ENCODE data around the gene TMEM129.

Gene TMEM129

DNA sequence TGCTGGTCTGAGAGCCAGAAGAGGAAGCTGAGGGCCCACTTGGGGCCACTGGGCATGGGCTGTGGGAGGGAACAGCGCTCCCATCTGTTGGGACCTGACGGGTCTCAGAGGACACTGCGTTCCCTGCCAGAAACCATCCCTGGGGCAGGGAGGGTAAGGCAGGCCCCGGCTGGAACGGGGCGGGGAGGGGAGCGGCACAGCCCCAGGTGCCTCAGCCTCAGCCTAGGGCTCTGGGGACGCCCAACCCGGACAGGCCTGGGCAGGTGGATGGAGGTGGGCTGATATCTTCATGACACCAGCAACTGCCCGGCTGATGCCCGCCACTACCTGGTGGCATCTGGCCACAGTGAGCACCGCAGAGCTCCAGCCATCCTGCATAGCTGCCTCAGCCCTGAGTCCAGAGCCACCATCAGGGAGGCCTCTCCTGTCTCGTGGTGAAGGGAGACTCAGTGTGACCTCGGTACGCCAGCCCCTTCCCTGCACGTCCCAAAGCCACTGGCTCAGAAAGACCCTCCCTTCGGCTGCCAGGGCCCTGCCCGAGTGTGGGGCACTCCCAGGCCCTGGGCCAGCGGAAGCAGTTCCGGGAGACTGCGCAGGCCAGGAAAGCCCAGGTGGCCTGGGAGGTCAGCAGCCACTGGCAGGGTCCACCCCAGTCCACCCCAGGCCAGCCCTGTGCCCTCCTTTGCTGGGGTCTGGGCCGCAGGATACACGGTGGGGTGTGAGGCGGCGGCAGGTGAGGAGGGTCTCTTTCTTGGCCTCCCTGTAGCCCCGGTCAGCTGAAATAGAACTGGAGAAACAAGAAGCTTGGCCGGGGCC lies 37.4 kb upstream of the TMEM129 start:
- Histone ChIP-seq H3K36me3 (ENCODE audit: control insufficient read depth in 5 of 5, insufficient read depth in 5 of 5, low read length in 5 of 5) (no peaks in the 10 kb centered on the region), H3K4me1 (ENCODE audit: control insufficient read depth in 5 of 5, insufficient read depth in 5 of 5, low read length in 5 of 5) (peaks cover 0 to 11% (median 4%) of the 10 kb centered on the region in 5 donors), H3K9ac (ENCODE audit: low read length in 5 of 5) (no peak overlapping the region), H3K9me3 (ENCODE audit: control insufficient read depth in 5 of 5, low read length in 5 of 5) (no peaks in the 10 kb centered on the region), H3K27me3 (ENCODE audit: control insufficient read depth in 5 of 5, insufficient read depth in 4 of 5, low read length in 5 of 5) (peaks cover 0 to 6% (median 2%) of the 10 kb centered on the region in 5 donors), H3K27ac (ENCODE audit: low read depth, low read length) (no peak overlapping the region), H3K4me3 (ENCODE audit: low read depth in 1 of 5, low read length in 5 of 5) (no peak overlapping the region)

DNA sequence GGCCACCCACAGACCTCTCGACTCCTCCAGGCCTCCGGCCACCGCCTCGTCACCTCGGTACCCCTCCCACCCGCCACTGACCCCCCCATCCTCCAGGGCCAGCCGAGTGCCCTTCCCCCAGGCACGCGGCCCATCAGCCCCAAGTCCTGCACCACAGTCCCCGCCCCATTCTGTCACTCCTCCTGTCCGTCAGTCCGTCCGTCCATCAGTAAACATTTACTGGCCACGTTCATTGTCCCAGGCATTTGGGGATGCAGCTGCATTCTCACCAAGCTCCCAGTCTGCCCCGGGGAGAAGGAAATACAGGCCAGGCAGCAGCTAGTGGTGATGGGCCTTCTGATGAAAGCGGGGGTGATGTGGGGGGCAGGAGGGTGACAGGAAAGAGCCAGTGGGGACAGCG lies 36.7 kb upstream of the TMEM129 start:
- no peak overlapping the region for H3K9ac ChIP-seq (ENCODE audit: low read length in 5 of 5)
- no peak overlapping the region for H3K4me3 ChIP-seq (ENCODE audit: low read depth in 1 of 5, low read length in 5 of 5)
- peaks cover 0 to 6% (median 2%) of the 10 kb centered on the region in 5 donors for H3K27me3 ChIP-seq (ENCODE audit: control insufficient read depth in 5 of 5, insufficient read depth in 4 of 5, low read length in 5 of 5)
- no peak overlapping the region for H3K27ac ChIP-seq (ENCODE audit: low read depth, low read length)
- no peaks in the 10 kb centered on the region for H3K9me3 ChIP-seq (ENCODE audit: control insufficient read depth in 5 of 5, low read length in 5 of 5)
- H3K36me3 ChIP-seq (ENCODE audit: control insufficient read depth in 5 of 5, insufficient read depth in 5 of 5, low read length in 5 of 5): no peaks in the 10 kb centered on the region
- peaks cover 0 to 7% (median 0%) of the 10 kb centered on the region in 5 donors for H3K4me1 ChIP-seq (ENCODE audit: control insufficient read depth in 5 of 5, insufficient read depth in 5 of 5, low read length in 5 of 5)

GRCh38 chr4:1756893-1757779 lies 36.0 kb upstream of the TMEM129 start:
- Histone ChIP-seq H3K27me3 (ENCODE audit: control insufficient read depth in 5 of 5, insufficient read depth in 4 of 5, low read length in 5 of 5) (peaks cover 0 to 5% (median under 1%) of the 10 kb centered on the region in 5 donors), H3K27ac (ENCODE audit: low read depth, low read length) (no peak overlapping the region), H3K4me3 (ENCODE audit: low read depth in 1 of 5, low read length in 5 of 5) (no peak overlapping the region), H3K36me3 (ENCODE audit: control insufficient read depth in 5 of 5, insufficient read depth in 5 of 5, low read length in 5 of 5) (no peaks in the 10 kb centered on the region), H3K9me3 (ENCODE audit: control insufficient read depth in 5 of 5, low read length in 5 of 5) (no peaks in the 10 kb centered on the region), H3K9ac (ENCODE audit: low read length in 5 of 5) (no peak overlapping the region), H3K4me1 (ENCODE audit: control insufficient read depth in 5 of 5, insufficient read depth in 5 of 5, low read length in 5 of 5) (peaks cover 0 to 14% (median 3%) of the 10 kb centered on the region in 5 donors)

DNA sequence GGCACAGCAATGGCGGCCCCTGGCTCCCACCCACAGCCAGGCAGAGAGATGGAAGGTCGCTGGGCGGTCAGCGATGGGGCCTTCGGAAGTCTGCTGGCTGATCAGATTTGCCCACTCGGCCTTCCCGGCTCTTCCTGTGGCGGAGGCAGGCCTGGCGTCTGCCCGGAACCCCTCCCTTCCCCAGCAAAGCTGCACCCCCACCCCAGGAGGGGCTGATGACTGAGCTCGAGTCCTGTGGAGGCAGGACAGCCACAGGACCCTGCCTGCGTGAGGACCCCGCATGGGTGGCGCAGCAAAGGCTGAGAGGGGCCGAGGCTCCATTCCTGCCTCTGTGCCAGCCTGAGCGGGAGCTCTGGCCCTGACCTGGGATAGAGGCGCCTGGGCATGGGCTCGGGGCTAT lies 35.0 kb upstream of the TMEM129 start:
- H3K4me1 ChIP-seq (ENCODE audit: control insufficient read depth in 5 of 5, insufficient read depth in 5 of 5, low read length in 5 of 5): peaks cover 0 to 16% (median 3%) of the 10 kb centered on the region in 5 donors
- H3K27me3 ChIP-seq (ENCODE audit: control insufficient read depth in 5 of 5, insufficient read depth in 4 of 5, low read length in 5 of 5): peaks cover 0 to 10% (median 0%) of the 10 kb centered on the region in 5 donors
- H3K9me3 ChIP-seq (ENCODE audit: control insufficient read depth in 5 of 5, low read length in 5 of 5): no peaks in the 10 kb centered on the region
- H3K9ac ChIP-seq (ENCODE audit: low read length in 5 of 5): no peak overlapping the region
- H3K4me3 ChIP-seq (ENCODE audit: low read depth in 1 of 5, low read length in 5 of 5): no peak overlapping the region
- no peaks in the 10 kb centered on the region for H3K36me3 ChIP-seq (ENCODE audit: control insufficient read depth in 5 of 5, insufficient read depth in 5 of 5, low read length in 5 of 5)
- H3K27ac ChIP-seq (ENCODE audit: low read depth, low read length): no peak overlapping the region

DNA sequence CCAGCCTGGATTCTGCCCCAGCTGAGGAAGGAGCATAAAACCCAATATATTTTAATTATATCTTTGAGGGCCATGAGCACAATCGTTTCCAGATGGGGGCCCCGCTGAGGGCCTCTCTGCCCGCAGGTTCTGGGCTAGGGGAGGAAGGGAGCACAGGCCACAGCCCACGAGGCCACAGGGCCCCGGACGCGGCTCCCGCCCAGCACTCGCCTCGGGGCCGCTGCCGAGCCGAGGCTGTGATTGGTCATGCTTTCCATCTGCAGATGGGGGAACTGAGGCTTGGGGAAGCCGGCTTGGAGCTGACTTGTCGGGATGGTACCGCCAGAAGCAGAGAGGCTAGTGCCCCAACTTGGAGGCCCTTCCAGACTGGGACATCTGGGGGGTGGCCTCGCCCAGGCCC lies 34.2 kb upstream of the TMEM129 start:
- H3K36me3 ChIP-seq (ENCODE audit: control insufficient read depth in 5 of 5, insufficient read depth in 5 of 5, low read length in 5 of 5): no peaks in the 10 kb centered on the region
- peaks cover 0 to 15% (median 3%) of the 10 kb centered on the region in 5 donors for H3K4me1 ChIP-seq (ENCODE audit: control insufficient read depth in 5 of 5, insufficient read depth in 5 of 5, low read length in 5 of 5)
- no peak overlapping the region for H3K4me3 ChIP-seq (ENCODE audit: low read depth in 1 of 5, low read length in 5 of 5)
- peaks cover 0 to 13% (median 0%) of the 10 kb centered on the region in 5 donors for H3K27me3 ChIP-seq (ENCODE audit: control insufficient read depth in 5 of 5, insufficient read depth in 4 of 5, low read length in 5 of 5)
- H3K27ac ChIP-seq (ENCODE audit: low read depth, low read length): no peak overlapping the region
- H3K9ac ChIP-seq (ENCODE audit: low read length in 5 of 5): no peak overlapping the region
- no peaks in the 10 kb centered on the region for H3K9me3 ChIP-seq (ENCODE audit: control insufficient read depth in 5 of 5, low read length in 5 of 5)

DNA sequence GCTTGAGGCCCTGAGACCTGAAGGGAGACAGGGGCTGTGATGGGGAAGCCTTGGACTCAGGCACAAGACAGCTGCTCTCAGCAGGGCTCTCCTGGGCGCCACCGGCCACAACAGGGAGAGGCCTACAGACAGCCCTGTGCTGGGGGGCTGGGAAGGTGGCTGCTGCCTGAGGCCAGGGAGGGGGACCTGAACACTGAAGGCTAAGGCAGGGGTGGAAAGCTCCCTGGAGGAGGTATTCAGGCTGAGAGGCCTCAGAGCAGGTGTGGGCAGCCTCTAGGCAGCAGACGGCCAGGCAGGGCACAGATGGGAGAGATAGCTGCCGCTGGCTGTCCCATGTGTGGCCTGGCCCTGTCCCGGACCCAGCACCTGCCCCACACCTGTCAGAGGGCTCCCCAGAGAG lies 33.2 kb upstream of the TMEM129 start:
- no peaks in the 10 kb centered on the region for H3K36me3 ChIP-seq (ENCODE audit: control insufficient read depth in 5 of 5, insufficient read depth in 5 of 5, low read length in 5 of 5)
- peaks cover 0 to 13% (median 3%) of the 10 kb centered on the region in 5 donors for H3K27me3 ChIP-seq (ENCODE audit: control insufficient read depth in 5 of 5, insufficient read depth in 4 of 5, low read length in 5 of 5)
- H3K27ac ChIP-seq (ENCODE audit: low read depth, low read length): no peak overlapping the region
- H3K9me3 ChIP-seq (ENCODE audit: control insufficient read depth in 5 of 5, low read length in 5 of 5): no peaks in the 10 kb centered on the region
- H3K4me1 ChIP-seq (ENCODE audit: control insufficient read depth in 5 of 5, insufficient read depth in 5 of 5, low read length in 5 of 5): peaks cover 0 to 10% (median 3%) of the 10 kb centered on the region in 5 donors
- no peak overlapping the region for H3K9ac ChIP-seq (ENCODE audit: low read length in 5 of 5)
- no peak overlapping the region for H3K4me3 ChIP-seq (ENCODE audit: low read depth in 1 of 5, low read length in 5 of 5)

DNA sequence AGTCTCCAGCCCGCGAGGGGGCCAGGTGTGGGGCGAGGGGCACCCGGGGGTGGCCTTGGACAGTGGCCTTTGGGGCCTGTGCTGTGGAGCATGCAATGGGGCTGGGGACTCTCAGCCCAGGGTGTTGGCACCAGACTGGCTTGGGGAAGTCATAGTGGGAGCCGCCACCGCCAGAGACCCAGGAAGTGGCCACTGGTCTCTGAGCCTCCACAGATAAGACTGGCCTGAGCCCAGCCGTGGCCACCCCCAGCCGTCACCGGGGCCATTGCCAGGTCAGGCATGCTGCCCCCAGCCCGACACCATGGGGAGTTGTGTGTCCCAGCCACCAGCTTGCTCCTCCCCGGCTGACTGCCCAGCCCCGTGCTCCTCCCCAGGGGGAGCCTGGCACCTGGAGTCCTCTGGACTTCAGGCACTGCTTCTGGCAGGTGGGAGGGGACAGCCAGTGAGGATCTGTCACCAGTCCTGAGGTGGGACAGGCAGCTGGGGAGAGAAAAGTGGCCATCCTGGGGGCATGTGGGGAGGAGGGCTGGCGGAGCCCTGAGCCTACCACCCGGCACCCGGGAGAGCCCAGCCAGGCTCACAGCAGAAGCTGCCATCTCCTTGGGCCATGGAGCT lies 32.7 kb upstream of the TMEM129 start:
- Histone ChIP-seq H3K36me3 (ENCODE audit: control insufficient read depth in 5 of 5, insufficient read depth in 5 of 5, low read length in 5 of 5) (no peaks in the 10 kb centered on the region), H3K9me3 (ENCODE audit: control insufficient read depth in 5 of 5, low read length in 5 of 5) (no peaks in the 10 kb centered on the region), H3K4me1 (ENCODE audit: control insufficient read depth in 5 of 5, insufficient read depth in 5 of 5, low read length in 5 of 5) (peaks cover 0 to 10% (median 3%) of the 10 kb centered on the region in 5 donors), H3K27me3 (ENCODE audit: control insufficient read depth in 5 of 5, insufficient read depth in 4 of 5, low read length in 5 of 5) (peaks cover 0 to 13% (median 3%) of the 10 kb centered on the region in 5 donors), H3K9ac (ENCODE audit: low read length in 5 of 5) (no peak overlapping the region), H3K4me3 (ENCODE audit: low read depth in 1 of 5, low read length in 5 of 5) (no peak overlapping the region), H3K27ac (ENCODE audit: low read depth, low read length) (no peak overlapping the region)

GRCh38 chr4:1753294-1753696 lies 32.2 kb upstream of the TMEM129 start:
- peaks cover 0 to 15% (median 7%) of the 10 kb centered on the region in 5 donors for H3K4me1 ChIP-seq (ENCODE audit: control insufficient read depth in 5 of 5, insufficient read depth in 5 of 5, low read length in 5 of 5)
- H3K9me3 ChIP-seq (ENCODE audit: control insufficient read depth in 5 of 5, low read length in 5 of 5): no peaks in the 10 kb centered on the region
- H3K27ac ChIP-seq (ENCODE audit: low read depth, low read length): no peak overlapping the region
- H3K4me3 ChIP-seq (ENCODE audit: low read depth in 1 of 5, low read length in 5 of 5): no peak overlapping the region
- no peaks in the 10 kb centered on the region for H3K36me3 ChIP-seq (ENCODE audit: control insufficient read depth in 5 of 5, insufficient read depth in 5 of 5, low read length in 5 of 5)
- peaks cover 0 to 13% (median 4%) of the 10 kb centered on the region in 5 donors for H3K27me3 ChIP-seq (ENCODE audit: control insufficient read depth in 5 of 5, insufficient read depth in 4 of 5, low read length in 5 of 5)
- H3K9ac ChIP-seq (ENCODE audit: low read length in 5 of 5): no peak overlapping the region

GRCh38 chr4:1752284-1753041 lies 31.3 kb upstream of the TMEM129 start:
- Histone ChIP-seq H3K4me1 (ENCODE audit: control insufficient read depth in 5 of 5, insufficient read depth in 5 of 5, low read length in 5 of 5) (peaks cover 0 to 16% (median 9%) of the 10 kb centered on the region in 5 donors), H3K36me3 (ENCODE audit: control insufficient read depth in 5 of 5, insufficient read depth in 5 of 5, low read length in 5 of 5) (no peaks in the 10 kb centered on the region), H3K4me3 (ENCODE audit: low read depth in 1 of 5, low read length in 5 of 5) (peak overlapping the region in 1 of 5 donors; percentile 30), H3K27me3 (ENCODE audit: control insufficient read depth in 5 of 5, insufficient read depth in 4 of 5, low read length in 5 of 5) (peaks cover 0 to 15% (median 11%) of the 10 kb centered on the region in 5 donors), H3K27ac (ENCODE audit: low read depth, low read length) (no peak overlapping the region), H3K9me3 (ENCODE audit: control insufficient read depth in 5 of 5, low read length in 5 of 5) (peaks cover 0 to 2% (median 0%) of the 10 kb centered on the region in 5 donors), H3K9ac (ENCODE audit: low read length in 5 of 5) (peak overlapping the region in 1 of 5 donors; percentile 33)
